ENCODE data around the gene PIGL.
A peak's percentile ranks its signal among the peaks of the same experiment; 100 is the strongest.

Gene PIGL

GRCh38 chr17:16211590-16211989, 5.4 kb upstream of the PIGL start:
- no peak overlapping the region for H3K4me2 ChIP-seq (ENCODE audit: low read length)
- no peaks in the 10 kb centered on the region for H3K36me3 ChIP-seq (ENCODE audit: insufficient read depth, low read length)
- no peak overlapping the region for H2AFZ ChIP-seq (ENCODE audit: low read length)
- no peak overlapping the region for H3K27ac ChIP-seq (ENCODE audit: low read depth, low read length, poor library complexity, severe bottlenecking)
- no peaks in the 10 kb centered on the region for H3F3A ChIP-seq (ENCODE audit: insufficient read depth, low read length)
- H3K27me3 ChIP-seq (ENCODE audit: insufficient read depth, low read length): no peaks in the 10 kb centered on the region
- TF ChIP-seq, protein P1, sequence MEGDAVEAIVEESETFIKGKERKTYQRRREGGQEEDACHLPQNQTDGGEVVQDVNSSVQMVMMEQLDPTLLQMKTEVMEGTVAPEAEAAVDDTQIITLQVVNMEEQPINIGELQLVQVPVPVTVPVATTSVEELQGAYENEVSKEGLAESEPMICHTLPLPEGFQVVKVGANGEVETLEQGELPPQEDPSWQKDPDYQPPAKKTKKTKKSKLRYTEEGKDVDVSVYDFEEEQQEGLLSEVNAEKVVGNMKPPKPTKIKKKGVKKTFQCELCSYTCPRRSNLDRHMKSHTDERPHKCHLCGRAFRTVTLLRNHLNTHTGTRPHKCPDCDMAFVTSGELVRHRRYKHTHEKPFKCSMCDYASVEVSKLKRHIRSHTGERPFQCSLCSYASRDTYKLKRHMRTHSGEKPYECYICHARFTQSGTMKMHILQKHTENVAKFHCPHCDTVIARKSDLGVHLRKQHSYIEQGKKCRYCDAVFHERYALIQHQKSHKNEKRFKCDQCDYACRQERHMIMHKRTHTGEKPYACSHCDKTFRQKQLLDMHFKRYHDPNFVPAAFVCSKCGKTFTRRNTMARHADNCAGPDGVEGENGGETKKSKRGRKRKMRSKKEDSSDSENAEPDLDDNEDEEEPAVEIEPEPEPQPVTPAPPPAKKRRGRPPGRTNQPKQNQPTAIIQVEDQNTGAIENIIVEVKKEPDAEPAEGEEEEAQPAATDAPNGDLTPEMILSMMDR (IDR thresholded peaks at IDR 0.05; ENCODE audit: low read length): no peak
- TF ChIP-seq EZH2 (IDR thresholded peaks at IDR 0.05; ENCODE audit: borderline replicate concordance, low read length): no peak
- no peak overlapping the region for H3K9ac ChIP-seq (ENCODE audit: low read length)
- H4K20me1 ChIP-seq (ENCODE audit: insufficient read depth, low read length): no peaks in the 10 kb centered on the region
- no peak overlapping the region for H3K4me3 ChIP-seq (ENCODE audit: low read depth, low read length, poor library complexity, severe bottlenecking)
- H3K9me2 ChIP-seq (ENCODE audit: low read depth, low read length): no peaks in the 10 kb centered on the region
- no peaks in the 10 kb centered on the region for H3K9me3 ChIP-seq (ENCODE audit: low read length)
- peaks cover 36% of the 10 kb centered on the region for H3K4me1 ChIP-seq (ENCODE audit: insufficient read depth, low read length, severe bottlenecking)
- peaks cover 85% of the 10 kb centered on the region for H3K79me2 ChIP-seq (ENCODE audit: insufficient read depth, low read length)

DNA sequence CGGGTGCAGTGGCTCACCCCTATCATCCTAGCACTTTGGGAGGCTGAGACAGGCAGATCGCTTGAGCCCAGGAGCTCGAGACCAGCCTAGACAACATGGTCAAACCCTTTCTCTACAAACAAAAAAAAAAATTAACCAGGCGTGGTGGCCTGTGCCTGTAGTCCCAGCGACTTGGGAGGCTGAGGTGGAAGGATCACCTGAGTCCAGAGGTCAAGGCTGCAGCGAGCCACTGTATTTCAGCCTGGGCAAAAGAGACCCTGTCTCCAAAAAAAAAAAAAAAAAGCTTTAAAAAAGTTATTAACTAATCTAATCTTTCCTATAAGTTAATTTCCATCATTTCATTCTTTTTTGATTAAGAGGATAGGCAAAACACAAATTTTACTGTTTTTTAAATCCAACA, 4.2 kb upstream of the PIGL start:
- Histone ChIP-seq H3K9ac (ENCODE audit: low read length) (no peak overlapping the region), H2AFZ (ENCODE audit: low read length) (no peak overlapping the region), H4K20me1 (ENCODE audit: insufficient read depth, low read length) (no peaks in the 10 kb centered on the region), H3K9me3 (ENCODE audit: low read length) (no peaks in the 10 kb centered on the region), H3K9me2 (ENCODE audit: low read depth, low read length) (no peaks in the 10 kb centered on the region), H3K36me3 (ENCODE audit: insufficient read depth, low read length) (no peaks in the 10 kb centered on the region), H3K4me2 (ENCODE audit: low read length) (peak overlapping the region; percentile 97; the same call in 1 of the 2 replicates), H3F3A (ENCODE audit: insufficient read depth, low read length) (no peaks in the 10 kb centered on the region), H3K27ac (ENCODE audit: low read depth, low read length, poor library complexity, severe bottlenecking) (no peak overlapping the region), H3K4me3 (ENCODE audit: low read depth, low read length, poor library complexity, severe bottlenecking) (no peak overlapping the region), H3K4me1 (ENCODE audit: insufficient read depth, low read length, severe bottlenecking) (peaks cover 41% of the 10 kb centered on the region), H3K79me2 (ENCODE audit: insufficient read depth, low read length) (peaks cover 85% of the 10 kb centered on the region), H3K27me3 (ENCODE audit: insufficient read depth, low read length) (no peaks in the 10 kb centered on the region)
- TF ChIP-seq, protein P1 (IDR thresholded peaks at IDR 0.05; ENCODE audit: low read length): no peak
- no peak for TF ChIP-seq EZH2 (IDR thresholded peaks at IDR 0.05; ENCODE audit: borderline replicate concordance, low read length)

DNA sequence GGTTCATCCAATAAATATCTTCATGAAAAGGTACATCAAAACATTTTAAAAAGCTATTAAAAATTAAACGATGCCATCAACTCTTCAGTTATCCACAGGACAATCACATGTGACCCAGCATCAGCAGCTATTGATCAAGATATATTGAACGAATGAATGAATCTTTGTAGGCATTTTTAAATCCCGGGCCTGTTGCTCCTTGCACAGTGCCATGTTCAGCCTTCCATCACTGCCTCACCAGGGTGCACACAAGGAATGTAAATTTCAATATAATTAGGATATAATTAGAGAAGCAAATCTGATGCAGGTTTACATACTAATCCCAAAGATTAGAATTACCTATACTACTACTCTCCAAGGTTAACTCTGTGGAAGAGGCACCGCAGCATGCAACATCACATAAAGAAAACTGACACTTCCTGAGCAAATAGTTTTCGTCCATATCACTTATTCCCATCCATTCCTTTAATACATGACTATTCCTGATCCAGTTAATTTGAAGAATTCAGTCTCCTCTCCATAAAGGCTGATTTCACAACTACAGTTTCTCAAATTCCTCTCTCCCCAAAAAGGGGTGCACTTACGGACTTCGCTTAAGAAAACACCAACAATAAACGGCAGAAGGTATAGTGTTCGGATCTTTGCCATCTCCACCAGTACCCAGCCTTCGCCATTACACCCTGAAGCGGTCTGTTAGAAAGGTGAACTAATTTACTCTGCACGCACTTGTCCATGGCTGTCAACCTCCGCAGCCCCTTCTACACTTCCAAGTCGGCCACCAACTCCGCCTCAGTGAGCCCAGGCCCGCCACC, 2.6 kb upstream of the PIGL start:
- no peaks in the 10 kb centered on the region for H3F3A ChIP-seq (ENCODE audit: insufficient read depth, low read length)
- no peaks in the 10 kb centered on the region for H3K9me3 ChIP-seq (ENCODE audit: low read length)
- H3K4me2 ChIP-seq (ENCODE audit: low read length): peak overlapping the region; percentile 97
- H3K4me3 ChIP-seq (ENCODE audit: low read depth, low read length, poor library complexity, severe bottlenecking): peak overlapping the region; percentile 84
- no peaks in the 10 kb centered on the region for H4K20me1 ChIP-seq (ENCODE audit: insufficient read depth, low read length)
- peak overlapping the region; percentile 88 for H3K27ac ChIP-seq (ENCODE audit: low read depth, low read length, poor library complexity, severe bottlenecking)
- peaks cover 82% of the 10 kb centered on the region for H3K79me2 ChIP-seq (ENCODE audit: insufficient read depth, low read length)
- peak overlapping the region; percentile 81 for H3K9ac ChIP-seq (ENCODE audit: low read length)
- TF ChIP-seq, protein P1 (IDR thresholded peaks at IDR 0.05; ENCODE audit: low read length): no peak
- TF ChIP-seq EZH2 (IDR thresholded peaks at IDR 0.05; ENCODE audit: borderline replicate concordance, low read length): no peak
- H3K27me3 ChIP-seq (ENCODE audit: insufficient read depth, low read length): no peaks in the 10 kb centered on the region
- no peaks in the 10 kb centered on the region for H3K9me2 ChIP-seq (ENCODE audit: low read depth, low read length)
- H2AFZ ChIP-seq (ENCODE audit: low read length): no peak overlapping the region
- H3K36me3 ChIP-seq (ENCODE audit: insufficient read depth, low read length): peaks cover 3% of the 10 kb centered on the region; the same call in 1 of the 2 replicates
- H3K4me1 ChIP-seq (ENCODE audit: insufficient read depth, low read length, severe bottlenecking): peaks cover 51% of the 10 kb centered on the region
